NCI-H748 (cell line): Measurements from ENCODE around the gene ACER2.
"Not testable (repeated sequence)": the region's sequence is repeated elsewhere in the genome, so short reads cannot be mapped to it uniquely, and the experiment has no call there.

Experiments used
- DNase-seq: peaks from one replicate; lab custom pipeline; 2025; ENCODE audit not compliant: unreplicated experiment; lab: John Stamatoyannopoulos, UW

ACER2 gene

GRCh38 chr9:19408316-19408692, 505 bp upstream of the ACER2 start:
- peak; percentile 75 for DNase-seq

DNA sequence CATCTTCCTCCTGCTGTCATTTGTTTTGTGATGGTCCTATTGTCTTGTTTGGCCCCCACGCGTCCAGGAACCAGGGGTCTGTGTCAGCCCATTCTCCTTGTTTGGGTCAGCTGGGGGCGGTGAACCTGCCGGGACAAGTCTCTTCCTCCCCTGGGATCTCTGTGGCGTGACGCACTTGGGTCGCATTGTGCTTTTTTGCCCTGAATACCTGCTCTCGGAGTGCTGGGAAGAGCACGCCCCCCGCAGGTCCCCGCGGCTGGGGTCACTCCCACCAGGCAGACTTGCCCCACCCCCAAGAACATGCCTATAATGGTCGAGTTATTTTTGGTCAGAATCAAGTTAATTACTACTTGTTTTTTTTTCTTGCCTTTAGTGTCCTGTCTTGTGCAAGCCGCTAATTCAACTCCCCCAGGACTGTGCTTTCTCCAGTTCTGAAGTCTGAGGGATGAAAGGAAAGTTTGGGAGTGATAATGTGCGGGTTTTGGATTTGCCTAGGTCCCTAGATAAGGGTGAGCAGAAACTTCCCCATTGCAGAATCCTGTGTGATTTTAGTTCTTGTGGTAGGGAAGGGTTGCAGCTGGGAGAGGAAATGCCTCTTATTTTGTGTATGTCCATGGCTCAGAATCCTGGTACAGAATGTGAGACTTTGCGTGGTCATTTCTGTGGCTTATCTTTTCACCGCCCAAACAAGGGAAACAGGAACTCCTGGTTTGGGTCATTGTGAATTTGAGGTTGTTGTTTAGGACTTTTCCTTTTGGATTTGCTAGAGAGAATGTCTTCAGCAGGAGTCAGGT, 789 bp downstream of the ACER2 start:
- DNase-seq: peak; percentile 70

DNA sequence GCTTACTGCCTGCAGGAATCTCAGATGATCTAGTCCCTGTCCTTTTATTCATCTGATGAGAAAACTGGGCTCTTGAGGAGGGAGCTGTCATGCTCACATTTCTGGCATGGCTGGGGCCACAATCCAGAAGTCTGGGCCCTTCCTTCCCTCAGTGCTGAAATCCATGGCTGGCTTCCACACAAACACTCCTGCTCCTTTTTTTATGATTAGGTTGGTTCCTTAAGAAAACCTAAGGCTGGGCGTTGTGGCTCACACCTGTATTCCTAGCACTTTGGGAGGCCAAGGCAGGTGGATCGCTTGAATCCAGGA, 1.3 kb downstream of the ACER2 start:
- no peak for DNase-seq

DNA sequence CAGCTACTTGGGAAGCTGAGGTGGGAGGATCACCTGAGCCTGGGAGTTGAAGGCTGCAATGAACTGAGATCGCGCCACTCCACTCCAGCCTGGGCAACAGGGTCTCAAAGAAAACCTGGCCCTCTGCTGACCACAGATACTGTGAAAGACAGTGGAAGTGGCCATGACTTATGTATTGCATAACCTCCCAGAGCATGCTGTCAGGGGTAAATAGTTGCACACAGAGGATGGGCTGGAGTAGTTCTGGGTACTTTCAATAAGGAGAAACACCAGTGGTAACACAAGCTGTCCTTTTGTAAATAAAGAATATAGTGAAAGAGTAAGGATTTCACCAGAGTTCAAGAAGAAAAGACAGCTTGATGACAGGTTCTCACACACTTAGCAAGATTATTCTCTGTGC, 1.8 kb downstream of the ACER2 start:
- no peak for DNase-seq

DNA sequence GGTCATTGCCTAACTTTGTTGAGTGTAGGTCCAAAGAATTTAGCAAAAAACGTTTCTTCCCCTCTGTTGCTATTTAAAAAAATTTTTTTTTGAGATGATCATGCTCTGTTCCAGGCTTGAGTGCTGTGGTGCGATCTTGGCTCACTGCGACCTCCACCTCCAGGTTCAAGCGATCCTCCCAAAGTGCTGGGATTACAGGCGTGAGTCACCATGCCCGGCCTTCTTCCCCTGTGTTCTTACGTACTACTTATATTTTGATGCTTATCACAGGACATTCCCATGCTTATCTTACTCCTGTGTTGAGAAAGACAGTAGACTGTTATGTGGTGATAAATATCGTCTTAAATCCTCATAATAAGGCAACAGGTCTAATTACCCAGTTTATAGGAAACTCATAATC, 2.5 kb downstream of the ACER2 start:
- no peak for DNase-seq

DNA sequence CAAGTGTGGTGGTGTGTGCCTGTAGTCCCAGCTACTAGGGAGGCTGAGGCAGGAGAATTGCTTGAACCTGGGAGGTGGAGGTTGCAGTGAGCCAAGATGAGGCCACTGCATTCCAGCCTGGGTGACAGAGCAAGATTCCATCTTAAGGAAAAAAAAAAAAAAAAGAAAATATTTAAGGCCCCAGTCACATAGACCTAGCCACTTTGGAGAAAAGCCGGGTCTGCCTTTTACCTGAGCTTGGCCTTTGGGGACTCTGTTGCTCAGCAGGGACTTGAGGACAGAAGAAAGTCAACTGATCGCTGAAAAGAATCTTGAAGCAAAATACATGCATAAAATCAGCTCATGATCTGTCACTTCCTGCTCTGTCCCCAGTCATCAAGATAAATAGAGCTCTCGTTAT, 4.6 kb downstream of the ACER2 start:
- not testable (repeated sequence) for DNase-seq

- DNase-seq: no peak
Observed at GRCh38 chr9:19416143-19416542, 7.3 kb downstream of the ACER2 start.

GRCh38 chr9:19420877-19421276, 12.1 kb downstream of the ACER2 start:
- DNase-seq: no peak

GRCh38 chr9:19423163-19423562, 14.4 kb downstream of the ACER2 start:
- peak; percentile 42 for DNase-seq

DNA sequence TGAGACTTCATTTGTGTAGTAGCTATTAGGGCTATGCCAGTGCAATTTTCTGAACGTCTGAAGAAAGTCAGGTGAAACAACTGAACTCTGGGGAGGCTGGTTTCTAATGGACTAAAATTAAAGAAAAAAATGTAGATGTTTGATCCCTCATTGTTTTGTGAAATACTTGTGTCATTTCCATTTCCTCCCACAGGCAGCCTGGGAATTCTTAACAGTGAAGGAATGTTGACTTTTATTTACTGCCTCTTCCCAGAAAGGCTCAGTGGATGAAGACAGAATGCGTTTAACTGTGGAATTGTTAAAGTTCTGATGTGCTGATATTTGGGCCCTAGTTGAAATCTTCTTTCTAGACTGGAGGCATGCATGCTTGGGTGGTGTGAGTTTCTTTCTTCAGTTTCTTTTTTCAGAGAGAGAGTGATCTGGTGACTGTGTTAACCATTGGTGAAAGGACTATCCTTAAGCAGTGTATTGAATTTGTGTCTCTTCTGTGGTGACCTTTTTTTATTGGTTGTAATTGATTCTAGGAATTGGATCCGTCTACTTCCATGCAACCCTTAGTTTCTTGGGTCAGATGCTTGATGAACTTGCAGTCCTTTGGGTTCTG, 15.5 kb downstream of the ACER2 start:
- no peak for DNase-seq

GRCh38 chr9:19429595-19429994, 20.8 kb downstream of the ACER2 start:
- DNase-seq: no peak

DNA sequence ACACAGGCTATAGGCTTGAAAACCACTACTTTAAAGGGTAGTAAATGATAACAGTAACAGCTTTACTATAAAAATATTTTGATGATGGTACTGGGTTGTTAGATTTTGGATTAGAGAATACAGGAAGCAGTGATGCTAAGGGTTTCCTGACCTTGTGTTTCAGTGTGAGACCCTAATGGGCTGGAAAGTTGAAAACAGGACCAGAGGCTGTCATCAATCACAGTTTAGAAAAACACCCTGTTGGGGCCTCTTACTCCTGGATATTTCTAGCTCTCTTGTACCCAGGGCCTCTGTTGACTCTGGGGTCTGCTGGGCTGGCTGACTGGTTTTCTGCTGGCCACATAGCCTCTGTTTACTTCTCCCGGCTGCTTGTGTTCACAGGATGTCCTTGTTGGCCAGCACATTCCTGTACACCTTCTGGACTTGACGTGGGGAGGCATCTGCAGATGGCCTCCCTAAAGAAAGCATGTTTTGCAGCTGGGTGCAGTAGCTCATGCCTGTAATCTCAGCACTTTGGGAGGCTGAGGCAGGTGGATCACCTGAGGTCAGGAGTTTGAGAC, 21.5 kb downstream of the ACER2 start:
- DNase-seq: no peak

DNA sequence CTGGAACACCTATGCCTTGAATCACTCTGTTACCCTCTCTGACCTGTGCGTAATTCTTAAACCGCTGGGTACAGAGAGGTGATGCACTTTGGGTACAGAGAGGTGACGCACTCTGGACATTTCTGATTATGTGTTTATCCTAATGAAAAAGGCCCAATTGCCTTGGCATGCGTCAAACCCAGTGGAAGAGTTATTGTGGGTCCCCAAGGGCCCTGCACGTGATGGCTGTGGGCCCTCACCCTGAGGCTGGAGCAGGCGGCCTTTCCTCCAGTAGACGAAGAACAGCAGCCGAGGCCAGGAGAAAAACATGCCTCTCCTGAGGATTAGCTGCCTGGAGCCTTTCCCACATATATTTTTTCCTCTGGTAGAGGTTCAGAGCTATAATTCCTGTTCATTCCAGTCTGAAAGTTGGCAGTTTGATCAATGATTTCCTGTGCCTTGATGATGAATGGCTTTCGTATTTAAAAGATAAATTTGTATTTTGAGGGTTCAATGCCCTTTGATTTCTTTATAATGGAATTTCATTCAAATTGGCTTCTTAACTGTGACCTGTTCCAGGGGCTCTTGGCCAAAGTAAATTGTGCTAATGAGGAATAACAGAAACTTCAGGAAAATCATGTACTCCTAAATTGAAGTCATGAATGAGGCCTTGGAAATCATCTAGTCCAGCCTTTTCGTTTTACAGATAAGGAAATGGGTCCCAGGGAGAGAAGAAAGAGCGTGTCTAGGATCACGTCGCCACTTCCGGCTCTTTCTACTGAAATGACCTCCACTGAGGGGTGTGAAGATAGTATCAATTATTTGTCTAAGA, 22.8 kb downstream of the ACER2 start:
- no peak for DNase-seq

DNA sequence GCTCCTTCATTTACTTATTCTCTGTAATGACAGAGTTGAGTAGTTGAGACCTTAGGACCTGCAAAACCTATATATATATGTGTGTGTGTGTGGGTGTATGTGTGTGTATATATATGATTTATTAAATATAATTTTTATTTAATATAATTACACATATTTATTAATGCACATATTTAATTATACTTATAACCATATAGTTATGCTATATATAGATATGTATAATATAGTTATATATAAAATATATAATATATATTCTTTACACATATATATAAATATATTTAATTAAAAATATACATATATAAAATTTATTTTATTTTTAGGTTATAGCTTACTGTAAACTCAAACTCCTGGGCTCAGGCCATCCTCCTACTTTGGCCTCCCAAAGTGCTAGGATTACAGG, 23.7 kb downstream of the ACER2 start:
- no peak for DNase-seq

GRCh38 chr9:19433729-19434128, 24.9 kb downstream of the ACER2 start:
- DNase-seq: not testable (repeated sequence)

- DNase-seq: no peak
Observed at GRCh38 chr9:19440376-19440775, 31.6 kb downstream of the ACER2 start.

DNA sequence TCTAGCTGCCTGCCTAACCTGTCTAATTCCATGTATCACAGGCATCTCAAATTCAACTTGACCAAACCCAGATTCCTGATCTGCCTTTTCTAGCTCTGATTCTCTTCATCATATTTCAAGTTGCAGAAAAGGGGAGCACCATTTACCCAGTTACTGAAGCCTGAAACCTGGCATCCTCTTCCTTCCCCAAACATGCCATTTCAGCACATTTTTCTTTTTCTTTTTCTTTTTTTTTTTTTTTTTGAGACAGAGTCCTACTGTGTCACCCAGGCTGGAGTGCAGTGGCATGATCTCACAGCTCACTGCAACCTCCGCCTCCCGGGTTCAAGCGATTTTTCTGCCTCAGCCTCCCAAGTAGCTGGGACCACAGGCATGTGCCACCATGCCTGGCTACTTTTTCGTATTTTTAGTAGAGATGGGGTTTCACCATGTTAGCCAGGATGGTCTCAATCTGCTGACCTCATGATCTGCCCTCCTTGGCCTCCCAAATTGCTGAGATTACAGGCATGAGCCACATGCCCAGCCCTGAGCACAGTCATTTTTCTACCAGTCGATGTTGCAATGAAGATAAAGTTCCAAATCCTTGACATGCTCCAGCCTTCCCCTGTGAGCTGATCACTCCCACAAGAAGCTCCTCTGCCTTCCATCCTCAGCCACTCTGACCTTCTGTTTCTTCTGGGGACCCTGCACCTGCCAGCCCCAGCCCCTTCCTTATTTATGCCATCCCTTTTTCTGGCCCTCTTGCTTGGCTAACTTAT, 32.2 kb downstream of the ACER2 start:
- no peak for DNase-seq

GRCh38 chr9:19441730-19442129, 32.9 kb downstream of the ACER2 start:
- DNase-seq: no peak

- no peak for DNase-seq
Observed at GRCh38 chr9:19442240-19442639, 33.4 kb downstream of the ACER2 start.

GRCh38 chr9:19445452-19445851, 36.6 kb downstream of the ACER2 start:
- DNase-seq: no peak

- DNase-seq: peak; percentile 25
Observed at GRCh38 chr9:19446361-19446861, 37.6 kb downstream of the ACER2 start.
